AG04450 (cell line): Measurements from ENCODE around the gene TNFRSF11A. TPM values are rescaled to one million over a fixed set of nuclear protein-coding genes. Genes with fewer than 3 reads are reported as not detected.

Source experiments
- CTCF ChIA-PET: fragments of 300-600, 350-600 bp; formaldehyde crosslinking; extraction: SDS; loops from one replicate; lab custom pipeline; 2022; ENCODE audit warnings: antibody characterized with exemption, inconsistent platforms; lab: Charles Lee
- POLR2A ChIA-PET: fragments of 350-600 bp; formaldehyde crosslinking; extraction: SDS; loops from one replicate; lab custom pipeline; 2021; ENCODE audit warnings: antibody characterized with exemption, inconsistent platforms; lab: Yijun Ruan, JAX
- DNase-seq: peaks from one replicate; pipeline ENCODE4 v3.0.0-alpha.2; 2011; ENCODE audit warnings: low read depth, low spot score
- H3K27ac ChIP-seq: one replicate; pipeline ENCODE4 v1.5.1; 2012; ENCODE audit warnings: low read depth, low read length, control low read depth
- H3K27me3 ChIP-seq: one replicate; pipeline ENCODE4 v1.6.0; 2012; ENCODE audit warnings: low read length; ENCODE audit not compliant: control insufficient read depth, insufficient read depth
- H3K4me3 ChIP-seq: 2 replicates; pipeline ENCODE4 v1.5.1; 2011; ENCODE audit warnings: mild to moderate bottlenecking, low read depth, low read length, control low read depth
- H3K9me3 ChIP-seq: 2 replicates; pipeline ENCODE4 v1.5.1; 2012; ENCODE audit warnings: low read length; ENCODE audit not compliant: control insufficient read depth, insufficient read depth
- polyA plus RNA-seq: library from polyadenylated mRNA; depleted of rRNA; stranded (reverse); fragments of >200 nt; gene quantifications from 2 replicates; pipeline ENCODE4 v1.2.3, GENCODE V29; 2011
- TF ChIP-seq, protein P1 (sequence below): IDR thresholded peaks from 2 replicates; pipeline ENCODE4 v1.5.1; 2011; ENCODE audit warnings: low read depth, low read length, control low read depth, inconsistent platforms

The TNFRSF11A gene
- polyA plus RNA-seq, 1 experiment: not detected

DNA sequence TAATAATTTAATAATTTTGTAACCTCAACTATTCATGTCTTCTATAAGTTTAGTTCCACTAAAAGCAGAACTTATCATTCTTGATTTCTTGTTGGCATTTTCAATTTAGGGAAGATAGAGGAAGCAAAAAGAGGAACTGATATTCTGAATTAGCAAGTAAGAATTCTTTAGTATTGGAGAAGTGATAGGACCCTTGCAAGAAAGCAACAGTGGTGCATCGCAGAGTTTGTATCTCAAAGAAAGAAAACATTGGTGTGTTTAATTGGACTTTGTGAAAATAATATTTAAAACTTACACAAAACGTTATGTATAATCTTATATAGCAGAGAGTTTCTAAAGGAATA, 36.5 kb upstream of the TNFRSF11A start:
- Histone ChIP-seq H3K27ac (no peak overlapping the region), H3K9me3 (no peaks in the 10 kb centered on the region), H3K4me3 (no peak overlapping the region), H3K27me3 (no peaks in the 10 kb centered on the region)
- TF ChIP-seq, protein P1, sequence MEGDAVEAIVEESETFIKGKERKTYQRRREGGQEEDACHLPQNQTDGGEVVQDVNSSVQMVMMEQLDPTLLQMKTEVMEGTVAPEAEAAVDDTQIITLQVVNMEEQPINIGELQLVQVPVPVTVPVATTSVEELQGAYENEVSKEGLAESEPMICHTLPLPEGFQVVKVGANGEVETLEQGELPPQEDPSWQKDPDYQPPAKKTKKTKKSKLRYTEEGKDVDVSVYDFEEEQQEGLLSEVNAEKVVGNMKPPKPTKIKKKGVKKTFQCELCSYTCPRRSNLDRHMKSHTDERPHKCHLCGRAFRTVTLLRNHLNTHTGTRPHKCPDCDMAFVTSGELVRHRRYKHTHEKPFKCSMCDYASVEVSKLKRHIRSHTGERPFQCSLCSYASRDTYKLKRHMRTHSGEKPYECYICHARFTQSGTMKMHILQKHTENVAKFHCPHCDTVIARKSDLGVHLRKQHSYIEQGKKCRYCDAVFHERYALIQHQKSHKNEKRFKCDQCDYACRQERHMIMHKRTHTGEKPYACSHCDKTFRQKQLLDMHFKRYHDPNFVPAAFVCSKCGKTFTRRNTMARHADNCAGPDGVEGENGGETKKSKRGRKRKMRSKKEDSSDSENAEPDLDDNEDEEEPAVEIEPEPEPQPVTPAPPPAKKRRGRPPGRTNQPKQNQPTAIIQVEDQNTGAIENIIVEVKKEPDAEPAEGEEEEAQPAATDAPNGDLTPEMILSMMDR: no peak
- ChIA-PET POLR2A (no interaction called here), CTCF (no interaction called here)
- no peak for DNase-seq

DNA sequence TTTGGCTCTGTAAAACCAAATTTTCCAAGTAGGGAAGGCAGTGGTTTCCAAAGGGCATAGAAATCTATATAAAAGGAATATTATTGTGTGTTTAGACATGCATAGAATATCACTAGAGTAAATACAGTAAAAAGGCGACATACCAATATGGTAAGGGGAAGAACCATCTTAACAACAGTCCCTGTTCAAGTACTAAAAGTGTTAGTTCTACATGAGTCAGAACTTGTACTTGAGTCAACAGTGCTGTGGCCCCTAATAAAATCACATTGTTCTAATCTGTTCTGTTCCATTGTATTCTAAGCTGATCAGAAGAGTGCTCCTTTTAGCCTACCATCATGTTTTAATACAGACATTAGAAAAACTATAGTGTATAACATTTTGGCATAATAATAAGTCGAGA, 36.1 kb upstream of the TNFRSF11A start:
- POLR2A ChIA-PET: no interaction called here
- CTCF ChIA-PET: interaction anchor here (1.1 kb wide), 1 partner anchor 106 kb away, joined by 4 read pairs; no protein-coding TSS in a partner anchor
- Histone ChIP-seq H3K27ac (no peak overlapping the region), H3K9me3 (no peaks in the 10 kb centered on the region), H3K4me3 (no peak overlapping the region), H3K27me3 (no peaks in the 10 kb centered on the region)
- no peak for DNase-seq
- TF ChIP-seq, protein P1: no peak

DNA sequence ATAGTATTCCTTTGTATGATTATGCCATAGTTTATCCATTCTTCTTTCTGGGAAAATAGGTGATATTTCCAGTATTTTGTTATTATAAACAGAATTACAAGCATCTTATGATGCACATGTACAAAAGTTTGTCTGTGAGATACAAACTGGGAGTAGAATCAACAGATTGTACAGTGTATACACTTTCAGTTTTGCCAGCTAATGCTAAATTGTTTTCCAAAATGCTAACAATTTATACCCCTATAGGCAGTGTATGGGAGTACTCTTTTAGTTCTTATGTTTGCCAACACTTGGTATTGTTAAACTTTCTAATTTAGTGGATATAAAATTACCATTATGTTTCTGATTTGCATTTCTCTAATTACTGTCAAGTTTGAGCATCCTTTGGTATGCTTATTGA, 31.0 kb upstream of the TNFRSF11A start:
- Histone ChIP-seq H3K4me3 (no peak overlapping the region), H3K9me3 (no peaks in the 10 kb centered on the region), H3K27ac (no peak overlapping the region), H3K27me3 (no peaks in the 10 kb centered on the region)
- TF ChIP-seq, protein P1: no peak
- CTCF ChIA-PET: no interaction called here
- no peak for DNase-seq
- POLR2A ChIA-PET: no interaction called here

DNA sequence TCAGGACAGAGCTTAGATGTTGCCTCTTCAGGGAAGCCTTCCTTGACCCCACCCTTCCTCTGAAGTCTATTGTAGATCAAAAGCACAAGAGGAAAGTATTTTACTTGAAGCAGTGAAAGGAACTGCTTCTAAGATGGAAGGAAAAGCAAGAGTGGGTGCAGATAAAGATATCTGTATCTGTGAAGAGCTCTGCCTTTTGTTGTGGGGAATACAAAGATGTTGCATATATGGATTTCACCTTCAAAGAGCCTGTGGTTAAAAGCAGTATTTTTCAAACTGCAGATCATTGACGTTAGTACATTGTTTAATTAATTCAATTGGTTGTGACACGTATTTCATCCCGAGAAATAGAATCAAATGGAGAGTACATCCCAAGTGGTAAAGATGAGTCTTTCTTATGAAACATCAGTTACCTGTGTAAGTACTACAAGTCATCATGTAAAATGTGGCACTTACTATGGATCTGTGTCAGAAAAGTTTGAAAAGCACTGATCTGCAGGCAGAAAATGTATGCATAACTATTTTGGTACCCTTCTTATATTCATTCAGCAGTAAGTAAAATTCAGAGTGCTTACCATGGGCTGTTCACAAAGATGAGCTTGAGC, 24.6 kb upstream of the TNFRSF11A start:
- Histone ChIP-seq H3K27ac (no peak overlapping the region), H3K27me3 (no peaks in the 10 kb centered on the region), H3K4me3 (no peak overlapping the region), H3K9me3 (no peaks in the 10 kb centered on the region)
- DNase-seq: no peak
- CTCF ChIA-PET: interaction anchor here (0.6 kb wide), 1 partner anchor 23 kb away, joined by 3 read pairs; no protein-coding TSS in a partner anchor
- POLR2A ChIA-PET: no interaction called here
- TF ChIP-seq, protein P1: no peak

DNA sequence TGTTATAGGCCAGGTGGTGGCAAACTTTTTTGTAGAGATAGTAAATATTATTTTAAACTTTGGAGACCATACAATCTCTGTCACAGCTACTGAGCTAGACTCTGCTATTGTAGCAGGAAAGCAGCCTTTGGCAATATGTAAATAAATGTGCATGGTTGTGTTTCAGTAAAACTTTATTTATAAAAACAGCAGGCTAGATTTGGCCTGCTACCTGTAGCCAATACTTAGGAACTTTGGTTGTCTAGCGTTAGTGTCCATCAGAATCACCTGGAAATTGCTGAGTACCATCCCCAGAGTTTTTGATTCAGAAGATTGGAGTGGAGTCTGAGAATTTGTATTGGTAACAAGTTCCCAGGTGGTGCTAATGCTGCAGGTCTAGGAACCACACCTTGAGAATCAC, 23.8 kb upstream of the TNFRSF11A start:
- ChIA-PET POLR2A (no interaction called here), CTCF (no interaction called here)
- Histone ChIP-seq H3K27me3 (no peaks in the 10 kb centered on the region), H3K4me3 (no peak overlapping the region), H3K27ac (no peak overlapping the region), H3K9me3 (no peaks in the 10 kb centered on the region)
- TF ChIP-seq, protein P1: no peak
- DNase-seq: no peak
